Endothelial cell of umbilical vein (primary cell): ENCODE data around the gene KCNH8.

ENCODE experiments used
- CTCF ChIP-seq, 2 donors: IDR thresholded peaks; 1 replicate in 1 of 2; 2 replicates in 1 of 2; pipeline ENCODE4 v1.5.1; 2011; ENCODE audit warnings: low read length in 2 of 2, mild to moderate bottlenecking in 2 of 2, moderate library complexity in 2 of 2, control low read depth in 1 of 2, inconsistent platforms in 1 of 2, low read depth in 1 of 2; ENCODE audit not compliant: insufficient read depth in 1 of 2; ENCODE audit errors: extremely low read depth in 1 of 2
- EZH2 ChIP-seq: IDR thresholded peaks from 2 replicates; pipeline ENCODE4 v1.6.1; 2012; ENCODE audit warnings: borderline replicate concordance, low read depth, mild to moderate bottlenecking, moderate library complexity, low read length, inconsistent platforms; ENCODE audit not compliant: severe bottlenecking
- GATA2 ChIP-seq: IDR thresholded peaks from 2 replicates; pipeline ENCODE4 v1.7.0; 2011; ENCODE audit warnings: low read depth, mild to moderate bottlenecking, moderate library complexity, mixed read lengths, low read length; ENCODE audit not compliant: insufficient read length, insufficient read depth
- JUN ChIP-seq: IDR thresholded peaks from 2 replicates; pipeline ENCODE4 v1.6.1; 2011; ENCODE audit warnings: borderline replicate concordance, low read depth; ENCODE audit not compliant: insufficient read length, insufficient read depth
- MYC ChIP-seq: IDR thresholded peaks from one replicate; pipeline ENCODE4 v1.6.1; 2011; ENCODE audit warnings: mild to moderate bottlenecking, low read depth, low read length
- POLR2A ChIP-seq: IDR thresholded peaks from 2 replicates; pipeline ENCODE4 v1.6.1; 2012; ENCODE audit warnings: low read depth, mild to moderate bottlenecking, control low read depth, low read length
- POLR2AphosphoS5 ChIP-seq: IDR thresholded peaks from 2 replicates; pipeline ENCODE4 v1.6.1; 2012; ENCODE audit warnings: low read depth, mild to moderate bottlenecking, control low read depth, low read length, moderate library complexity; ENCODE audit not compliant: insufficient read depth

GRCh38 chr3:19348941-19349564, 200.7 kb downstream of the KCNH8 start:
- TF ChIP-seq CTCF (IDR thresholded peaks at IDR 0.05; ENCODE audit: extremely low read depth in 1 of 2, insufficient read depth in 1 of 2, low read depth in 1 of 2, low read length in 2 of 2) (peak; percentile 30 to 33), GATA2 (no peak), EZH2 (no peak), POLR2A (no peak), JUN (no peak), POLR2AphosphoS5 (no peak), MYC (no peak)
